Fibroblast of villous mesenchyme (primary cell): ENCODE data around the gene AJUBA. TPM values are rescaled to one million over a fixed set of nuclear protein-coding genes. Genes with fewer than 3 reads are reported as not detected.

Experiments used
- DNase-seq: peaks from one replicate; pipeline ENCODE4 v3.0.0-alpha.2; 2010; ENCODE audit warnings: low read depth
- H3K4me3 ChIP-seq: 2 replicates; pipeline ENCODE4 v1.5.1; 2011; ENCODE audit warnings: low read depth, mild to moderate bottlenecking, low read length
- total RNA-seq: library from RNA; depleted of rRNA; stranded (reverse); fragments of >200 nt; gene quantifications from 2 replicates; pipeline ENCODE4 v1.2.3, GENCODE V29; 2012
- TF ChIP-seq, protein P1 (sequence below): IDR thresholded peaks from 2 replicates; pipeline ENCODE4 v1.5.1; 2012; ENCODE audit warnings: low read depth, mild to moderate bottlenecking, low read length; ENCODE audit not compliant: insufficient read depth

The AJUBA gene
- 105 and 131 TPM in 2 replicates for total RNA-seq

DNA sequence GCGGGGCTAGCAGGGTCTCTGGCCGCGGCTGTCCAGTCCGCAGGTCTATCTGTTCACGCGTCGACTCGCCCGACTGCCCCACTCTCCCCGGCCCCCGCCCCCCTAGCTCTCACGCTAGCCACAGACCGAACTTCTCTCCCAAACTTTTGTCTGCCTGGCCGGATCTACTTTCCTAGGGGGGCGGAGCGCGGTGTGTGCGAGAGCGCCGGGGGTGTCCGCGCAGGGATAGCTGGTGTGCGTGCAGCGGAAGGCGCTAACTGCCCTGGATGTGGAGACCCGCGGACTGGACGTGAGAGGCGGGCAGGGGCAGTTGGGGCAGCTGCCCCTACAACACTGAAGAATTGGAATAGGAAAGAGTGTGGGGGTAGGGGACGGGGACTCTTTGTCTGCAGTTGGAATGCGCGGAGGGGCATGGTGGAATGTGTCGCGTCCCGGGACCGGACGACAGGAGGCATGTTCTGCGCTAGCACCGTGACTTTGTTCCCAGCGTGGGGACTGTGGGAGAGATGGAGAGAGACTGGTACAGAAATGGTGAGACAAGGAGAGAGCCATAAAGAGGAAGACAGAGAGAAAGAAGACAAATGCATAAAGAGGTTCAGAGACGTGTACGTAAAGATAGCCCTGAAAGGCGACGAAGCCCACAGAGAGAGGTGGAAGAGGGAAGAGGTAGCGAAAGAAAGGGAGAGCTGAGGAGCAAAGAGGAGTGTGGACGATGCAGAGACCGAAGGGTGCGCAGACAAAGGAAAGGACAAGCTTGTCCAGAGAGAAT is at the start of gene AJUBA:
AJUBA (minus strand) TSS at position 75 of the 769 bp plus-strand sequence. CDS start 285 bp downstream, outside the sequence.
- peak within 1 kb of the TSS; percentile 94 for H3K4me3 ChIP-seq
- TF ChIP-seq, protein P1, sequence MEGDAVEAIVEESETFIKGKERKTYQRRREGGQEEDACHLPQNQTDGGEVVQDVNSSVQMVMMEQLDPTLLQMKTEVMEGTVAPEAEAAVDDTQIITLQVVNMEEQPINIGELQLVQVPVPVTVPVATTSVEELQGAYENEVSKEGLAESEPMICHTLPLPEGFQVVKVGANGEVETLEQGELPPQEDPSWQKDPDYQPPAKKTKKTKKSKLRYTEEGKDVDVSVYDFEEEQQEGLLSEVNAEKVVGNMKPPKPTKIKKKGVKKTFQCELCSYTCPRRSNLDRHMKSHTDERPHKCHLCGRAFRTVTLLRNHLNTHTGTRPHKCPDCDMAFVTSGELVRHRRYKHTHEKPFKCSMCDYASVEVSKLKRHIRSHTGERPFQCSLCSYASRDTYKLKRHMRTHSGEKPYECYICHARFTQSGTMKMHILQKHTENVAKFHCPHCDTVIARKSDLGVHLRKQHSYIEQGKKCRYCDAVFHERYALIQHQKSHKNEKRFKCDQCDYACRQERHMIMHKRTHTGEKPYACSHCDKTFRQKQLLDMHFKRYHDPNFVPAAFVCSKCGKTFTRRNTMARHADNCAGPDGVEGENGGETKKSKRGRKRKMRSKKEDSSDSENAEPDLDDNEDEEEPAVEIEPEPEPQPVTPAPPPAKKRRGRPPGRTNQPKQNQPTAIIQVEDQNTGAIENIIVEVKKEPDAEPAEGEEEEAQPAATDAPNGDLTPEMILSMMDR = peak; percentile 2
- peak; percentile 95 for DNase-seq

DNA sequence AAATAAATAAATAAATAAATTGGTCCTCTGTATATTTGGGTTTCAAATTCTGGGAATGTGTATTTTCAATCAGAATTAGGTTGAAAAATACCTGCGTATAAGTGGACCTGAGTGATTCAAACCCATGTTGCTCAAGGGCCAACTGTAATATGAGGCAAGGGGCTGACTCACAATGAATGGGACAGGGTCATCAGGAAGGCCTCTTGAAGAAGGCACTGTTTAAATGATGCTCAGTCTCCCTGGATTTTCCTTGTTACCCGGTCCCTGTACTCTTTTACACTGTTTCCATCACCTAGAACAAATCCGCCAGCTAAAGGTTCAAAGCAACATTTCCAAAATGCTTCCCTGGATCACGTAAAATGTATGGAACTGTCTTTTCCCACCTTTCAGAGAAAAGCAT is 48.6 kb upstream of the AJUBA start:
- TF ChIP-seq, protein P1 = no peak
- DNase-seq = no peak
- H3K4me3 ChIP-seq = no peak overlapping the region

DNA sequence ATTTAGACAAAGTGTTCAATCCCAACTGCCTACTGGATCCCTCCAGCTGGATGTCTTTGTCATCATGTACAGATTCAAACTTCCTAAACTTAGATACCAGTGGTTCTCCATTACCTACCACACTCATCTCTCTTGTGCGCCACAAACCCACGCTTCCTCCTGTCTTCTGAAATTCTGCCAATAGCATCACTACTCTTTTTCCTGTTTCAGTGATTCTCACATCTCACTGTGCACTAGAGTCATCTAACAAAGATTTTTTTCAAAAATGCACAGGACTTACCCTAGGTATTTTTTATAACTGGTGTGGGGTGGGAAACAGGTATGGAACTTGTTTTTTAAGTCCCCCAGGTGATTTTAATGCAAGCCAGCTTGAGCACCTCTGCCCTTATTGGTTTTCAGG is 46.4 kb upstream of the AJUBA start:
- TF ChIP-seq, protein P1 = no peak
- no peak overlapping the region for H3K4me3 ChIP-seq
- DNase-seq = no peak

DNA sequence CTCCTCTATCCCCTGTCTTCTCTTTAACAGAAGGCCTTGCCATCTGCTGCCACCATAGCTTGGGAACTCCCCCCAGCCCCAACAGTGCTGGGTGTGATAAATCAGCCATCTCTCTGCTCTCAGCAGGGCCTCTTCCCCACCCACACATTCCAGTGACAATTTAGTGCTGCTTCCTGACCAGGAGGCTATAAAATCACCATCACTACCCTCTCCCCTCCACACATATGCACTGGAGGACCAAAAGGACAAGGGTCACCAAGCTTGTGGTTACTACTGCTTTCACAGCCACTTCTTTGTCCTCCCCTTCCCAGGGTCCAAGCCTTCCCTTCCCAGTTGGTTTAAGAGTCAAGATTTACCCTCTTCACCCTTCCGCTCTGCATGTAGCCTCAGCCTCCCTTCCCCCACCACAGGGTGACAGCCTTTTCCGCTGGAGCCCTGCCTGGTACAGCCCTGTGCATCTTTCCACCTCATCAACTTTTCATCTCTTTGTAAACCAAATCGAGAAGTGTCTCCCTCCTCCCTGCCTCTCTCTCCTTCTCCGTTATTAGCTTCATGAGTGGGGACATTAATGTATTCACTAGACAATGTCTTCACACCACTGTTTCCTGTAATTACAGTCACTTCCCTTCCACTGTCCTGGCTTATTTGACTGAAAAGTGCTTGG is 42.9 kb upstream of the AJUBA start:
- H3K4me3 ChIP-seq = no peak overlapping the region
- DNase-seq = no peak
- TF ChIP-seq, protein P1 = no peak

DNA sequence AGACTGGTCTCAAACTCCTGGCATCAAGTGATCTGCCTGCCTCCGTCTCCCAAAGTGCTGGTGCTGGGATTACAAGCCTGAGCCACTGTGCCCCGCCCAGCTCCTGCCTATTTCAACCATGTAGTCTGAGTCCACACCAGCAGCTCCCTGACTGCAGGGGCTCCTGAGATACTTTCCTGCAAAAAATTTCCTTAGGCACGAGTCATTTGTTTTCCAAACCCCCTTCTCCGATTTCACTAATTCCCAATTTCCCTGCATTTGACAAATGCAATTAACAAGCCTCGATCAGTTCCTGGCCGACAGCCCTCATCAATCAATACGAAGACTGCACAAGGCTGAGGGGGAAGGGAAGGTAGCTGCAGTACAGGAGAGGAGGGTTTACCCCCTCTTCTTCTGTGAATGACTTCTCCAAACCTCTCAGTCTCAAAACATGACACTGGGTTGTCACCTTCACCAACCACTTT is 42.3 kb upstream of the AJUBA start:
- TF ChIP-seq, protein P1 = no peak
- no peak for DNase-seq
- no peak overlapping the region for H3K4me3 ChIP-seq

DNA sequence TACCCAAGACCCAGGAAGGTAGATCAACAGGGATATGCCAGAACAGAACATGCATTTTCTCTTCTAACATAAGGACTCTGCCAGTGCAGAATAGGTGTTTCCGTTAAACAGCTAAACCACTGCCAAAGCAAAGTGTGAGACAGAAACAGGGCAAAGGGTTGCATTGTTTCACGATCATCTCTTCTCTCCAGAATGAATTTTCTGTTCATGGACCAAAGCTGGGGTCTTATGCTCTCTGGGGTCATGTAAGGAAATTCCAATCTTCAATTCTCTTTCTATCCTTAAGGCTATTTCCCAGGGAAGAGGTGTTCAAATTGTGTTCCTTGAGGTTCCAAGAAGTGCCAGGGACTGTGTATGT is 41.4 kb upstream of the AJUBA start:
- TF ChIP-seq, protein P1 = no peak
- no peak overlapping the region for H3K4me3 ChIP-seq
- no peak for DNase-seq
